GM19035 (cell line): Measurements from ENCODE around the gene CEP78.

ENCODE experiments used
- ATAC-seq: cut with Tn5 transposase; IDR thresholded peaks from one replicate; pipeline ENCODE4 v1.9.1; 2021; ENCODE audit not compliant: unreplicated experiment

The CEP78 gene

GRCh38 chr9:78303377-78304062 lies 67.6 kb downstream of the CEP78 start:
- ATAC-seq = no peak

- no peak for ATAC-seq
These were observed 68.5 kb downstream of the CEP78 start for GRCh38 chr9:78304357-78304756.

GRCh38 chr9:78306222-78307076 lies 70.6 kb downstream of the CEP78 start:
- ATAC-seq = no peak

GRCh38 chr9:78307360-78307759 lies 71.5 kb downstream of the CEP78 start:
- ATAC-seq = no peak

- ATAC-seq = no peak
These were observed 73.2 kb downstream of the CEP78 start for GRCh38 chr9:78309066-78309465.

GRCh38 chr9:78311075-78311474 lies 75.2 kb downstream of the CEP78 start:
- ATAC-seq = no peak

- no peak for ATAC-seq
These were observed 76.1 kb downstream of the CEP78 start for GRCh38 chr9:78311886-78312524.

GRCh38 chr9:78314550-78314949 lies 78.7 kb downstream of the CEP78 start:
- ATAC-seq = no peak

GRCh38 chr9:78314953-78315870 lies 79.3 kb downstream of the CEP78 start:
- ATAC-seq = no peak

- no peak for ATAC-seq
These were observed 80.5 kb downstream of the CEP78 start for GRCh38 chr9:78316166-78316892.

GRCh38 chr9:78319197-78320029 lies 83.5 kb downstream of the CEP78 start:
- no peak for ATAC-seq

GRCh38 chr9:78320030-78320693 lies 84.3 kb downstream of the CEP78 start:
- no peak for ATAC-seq

- no peak for ATAC-seq
These were observed 85.1 kb downstream of the CEP78 start for GRCh38 chr9:78320875-78321496.

GRCh38 chr9:78321505-78321904 lies 85.6 kb downstream of the CEP78 start:
- no peak for ATAC-seq

- no peak for ATAC-seq
These were observed 88.3 kb downstream of the CEP78 start for GRCh38 chr9:78324068-78324650.

GRCh38 chr9:78324682-78325081 lies 88.8 kb downstream of the CEP78 start:
- no peak for ATAC-seq

- no peak for ATAC-seq
These were observed 89.5 kb downstream of the CEP78 start for GRCh38 chr9:78325343-78325742.

- no peak for ATAC-seq
These were observed 90.0 kb downstream of the CEP78 start for GRCh38 chr9:78325846-78326360.
